ENCODE data around the gene TAB3.

Gene TAB3

GRCh38 chrX:30885136-30885535 lies 3.9 kb downstream of the TAB3 start:
- no peak for DNase-seq

- no peak for DNase-seq
Measured at GRCh38 chrX:30883138-30883537, 5.9 kb downstream of the TAB3 start.

GRCh38 chrX:30881797-30882196 lies 7.3 kb downstream of the TAB3 start:
- no peak for DNase-seq

DNA sequence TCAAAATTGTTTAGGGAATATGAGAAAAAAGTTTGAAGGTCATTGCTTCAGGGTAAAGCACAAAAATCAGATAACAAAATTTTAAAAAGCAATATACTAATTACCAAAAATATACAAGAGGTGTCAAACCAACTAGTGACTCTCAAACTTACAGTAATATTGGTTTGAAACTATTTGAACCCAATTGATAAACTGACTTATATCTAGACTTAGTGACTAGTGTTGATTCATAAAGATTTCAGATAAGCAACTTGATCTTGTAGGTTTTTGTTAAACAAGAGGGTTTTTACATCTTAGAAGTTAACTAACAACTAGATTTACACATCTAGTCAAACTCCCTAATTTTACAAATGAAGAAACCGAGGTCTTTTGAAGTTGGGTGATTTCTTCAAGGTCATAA lies 7.7 kb downstream of the TAB3 start:
- no peak for DNase-seq

GRCh38 chrX:30880058-30880457 lies 9.0 kb downstream of the TAB3 start:
- no peak for DNase-seq

DNA sequence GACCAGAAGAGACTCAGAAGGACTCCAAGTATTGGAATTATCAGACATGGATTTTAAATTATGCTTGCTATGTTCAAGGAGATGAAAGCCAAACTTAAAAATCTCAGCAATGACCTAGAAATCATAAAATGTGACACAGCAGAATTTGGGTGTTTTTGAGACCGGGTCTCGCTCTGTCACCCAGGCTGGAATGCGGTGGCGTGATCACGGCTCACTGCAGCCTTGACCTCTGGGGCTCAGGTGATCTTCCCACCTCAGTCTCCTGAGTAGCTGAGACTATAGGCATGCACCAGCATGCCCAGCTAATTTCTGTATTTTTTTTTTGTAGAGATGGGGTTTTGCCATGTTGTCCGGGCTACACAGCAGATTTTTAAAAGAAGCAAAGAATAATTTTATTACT lies 12.7 kb downstream of the TAB3 start:
- DNase-seq = no peak

GRCh38 chrX:30875957-30876356 lies 13.1 kb downstream of the TAB3 start:
- DNase-seq = no peak

- no peak for DNase-seq
Measured at GRCh38 chrX:30874851-30875250, 14.2 kb downstream of the TAB3 start.

DNA sequence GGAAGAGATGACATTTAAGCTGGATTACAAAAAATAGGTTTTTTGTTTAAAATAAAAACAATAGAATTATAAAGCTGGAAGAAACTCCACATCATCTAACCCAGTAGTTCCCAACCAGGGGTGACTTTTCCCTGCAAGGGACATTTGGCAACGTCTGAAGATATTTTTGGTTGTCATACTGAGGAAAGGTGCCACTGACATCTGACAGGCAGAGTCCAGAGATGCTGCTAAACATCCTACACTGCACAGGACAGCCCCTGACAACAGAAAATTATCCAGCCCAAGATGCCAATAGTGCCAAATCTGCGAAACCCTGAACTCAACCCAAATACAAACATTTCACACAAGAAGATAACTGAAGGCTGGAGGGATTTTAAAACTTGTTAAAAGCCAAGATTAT lies 18.5 kb downstream of the TAB3 start:
- no peak for DNase-seq

GRCh38 chrX:30865612-30866011 lies 23.4 kb downstream of the TAB3 start:
- DNase-seq = no peak

DNA sequence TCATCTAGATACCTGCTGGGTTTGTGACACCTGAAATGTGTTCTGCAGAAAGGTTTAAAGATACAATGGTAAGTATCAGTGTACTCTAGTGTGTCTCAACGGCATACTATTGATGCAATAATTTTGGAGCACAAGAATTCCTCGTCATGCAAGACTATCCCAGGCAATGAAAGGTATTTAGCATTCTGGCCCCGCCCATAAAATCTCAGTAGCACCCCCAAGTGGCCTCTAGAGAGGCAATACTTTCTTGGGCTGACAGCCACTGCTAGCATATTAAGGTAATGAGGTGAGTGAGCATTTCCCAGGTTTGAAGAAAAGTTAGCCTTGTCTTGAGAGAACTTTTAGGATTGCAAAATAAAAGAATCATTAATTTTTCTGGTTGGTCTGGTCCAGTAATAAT lies 24.0 kb downstream of the TAB3 start:
- peak; percentile 8 for DNase-seq

- no peak for DNase-seq
Measured at GRCh38 chrX:30864383-30864785, 24.7 kb downstream of the TAB3 start.

- DNase-seq = no peak
Measured at GRCh38 chrX:30863974-30864373, 25.1 kb downstream of the TAB3 start.

DNA sequence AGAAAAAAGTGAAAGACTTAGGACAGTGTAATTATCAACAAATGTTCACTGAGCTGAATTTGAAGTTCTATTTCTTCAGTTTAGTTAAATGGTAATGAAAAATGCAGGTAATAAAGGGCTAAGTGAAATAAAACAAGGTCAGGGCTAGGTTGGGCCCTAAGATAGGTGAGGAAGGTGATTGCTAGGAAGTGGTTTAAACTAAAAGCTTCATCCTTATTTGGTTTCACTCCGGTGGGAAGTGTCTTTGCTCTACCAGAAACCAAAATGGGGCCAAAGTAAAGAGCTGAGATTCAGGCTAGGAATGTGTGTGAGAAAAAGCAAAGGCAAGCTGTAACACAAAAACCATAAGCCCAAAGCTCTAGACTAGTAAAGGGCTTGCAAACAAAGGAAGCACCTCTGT lies 31.0 kb downstream of the TAB3 start:
- DNase-seq = no peak

GRCh38 chrX:30851449-30851848 lies 37.6 kb downstream of the TAB3 start:
- DNase-seq = no peak

- no peak for DNase-seq
Measured at GRCh38 chrX:30835373-30835772, 53.7 kb downstream of the TAB3 start.

- no peak for DNase-seq
Measured at GRCh38 chrX:30833896-30834295, 55.2 kb downstream of the TAB3 start.

GRCh38 chrX:30831082-30831481 lies 58.0 kb downstream of the TAB3 start:
- peak; percentile 33 for DNase-seq

DNA sequence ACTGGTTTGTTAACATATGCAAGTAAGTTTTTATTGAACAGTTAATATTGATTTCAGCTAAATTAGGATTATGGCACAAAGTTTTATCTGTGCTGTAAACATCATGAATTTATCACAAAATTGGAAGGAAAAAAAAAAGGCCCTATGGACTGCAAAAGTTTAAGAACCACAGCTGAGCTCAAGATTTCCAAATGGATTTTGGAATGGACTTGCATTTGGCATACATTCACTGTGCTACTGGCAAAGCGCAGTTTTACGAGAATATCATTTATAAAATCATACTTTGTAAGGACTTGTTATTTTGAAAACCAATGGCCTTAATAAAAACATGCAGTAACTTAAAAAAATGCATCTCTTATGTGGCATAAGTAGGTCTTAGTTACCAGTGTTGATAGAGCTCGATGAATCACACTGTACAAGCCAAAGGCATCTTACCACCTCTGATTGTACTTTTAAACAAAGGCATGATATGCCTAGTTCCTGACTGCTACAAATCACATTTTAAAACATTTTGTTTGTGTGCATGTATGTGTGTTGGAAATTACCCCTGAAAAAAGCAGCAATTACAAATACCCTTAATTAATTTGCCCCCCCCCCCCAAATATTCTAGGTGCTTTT lies 58.6 kb downstream of the TAB3 start:
- no peak for DNase-seq

- no peak for DNase-seq
Measured at GRCh38 chrX:30824275-30824674, 64.8 kb downstream of the TAB3 start.

GRCh38 chrX:30822764-30823163 lies 66.3 kb downstream of the TAB3 start:
- DNase-seq = no peak

DNA sequence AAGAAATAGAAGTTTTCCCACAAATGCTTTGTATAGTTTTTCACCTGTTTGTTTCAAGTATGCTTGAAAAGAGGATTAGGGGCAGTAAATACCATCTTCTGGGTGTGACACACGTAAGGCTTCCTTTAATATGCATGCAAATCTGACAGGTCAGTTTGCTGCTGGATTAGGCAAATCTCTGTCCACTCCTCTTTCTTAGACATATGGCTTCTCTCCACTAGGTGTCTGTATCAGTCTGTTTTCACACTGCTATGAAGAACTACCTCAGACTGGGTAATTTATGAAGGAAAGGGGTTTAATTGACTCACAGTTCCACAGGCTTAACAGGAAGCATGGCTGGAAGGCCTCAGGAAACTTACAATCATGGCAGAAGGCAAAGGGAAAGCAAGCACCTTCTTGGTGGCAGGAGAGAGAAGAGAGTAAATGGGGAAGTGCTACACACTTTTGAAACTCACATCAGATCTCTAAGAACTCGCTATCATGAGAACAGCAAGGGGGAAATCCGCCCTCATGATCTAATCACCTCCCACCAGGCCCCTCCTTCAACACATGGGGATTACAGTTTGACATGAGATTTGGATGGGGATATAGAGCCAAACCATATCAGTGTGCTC lies 66.9 kb downstream of the TAB3 start:
- no peak for DNase-seq

GRCh38 chrX:30821116-30821515 lies 67.9 kb downstream of the TAB3 start:
- no peak for DNase-seq

GRCh38 chrX:30819080-30819479 lies 70.0 kb downstream of the TAB3 start:
- DNase-seq = no peak

- no peak for DNase-seq
Measured at GRCh38 chrX:30816079-30816478, 73.0 kb downstream of the TAB3 start.

All from CD4-positive, alpha-beta T cell treated with Interleukin-6 for 4 hours (primary cell).